ENCODE measurements around the gene ITPRIPL1. TPM values are rescaled to one million over a fixed set of nuclear protein-coding genes. Genes with fewer than 3 reads are reported as not detected.

The ITPRIPL1 gene
- total and polyA plus RNA-seq, 4 donors: 0.19 to 3.1 (median 0.28) TPM

- DNase-seq (ENCODE audit: low spot score): no peak
- no peak overlapping the region for H3K27ac ChIP-seq (ENCODE audit: low read depth in 1 of 2, low read length in 2 of 2)
- TF ChIP-seq HNF4G (IDR thresholded peaks at IDR 0.05) (no peak), MAX (IDR thresholded peaks at IDR 0.05) (no peak), NR2F2 (IDR thresholded peaks at IDR 0.05) (no peak), HNF4A (conservative IDR thresholded peaks at IDR 0.05) (no peak), YY1 (IDR thresholded peaks at IDR 0.05) (no peak), TAF1 (conservative IDR thresholded peaks at IDR 0.05) (no peak), RAD21 (IDR thresholded peaks at IDR 0.05) (no peak), ATF3 (IDR thresholded peaks at IDR 0.05) (no peak), FOXA1 (IDR thresholded peaks at IDR 0.05) (no peak), RXRA (IDR thresholded peaks at IDR 0.05) (no peak), GABPA (IDR thresholded peaks at IDR 0.05 in 1 of 2, conservative IDR thresholded peaks at IDR 0.05 in 1 of 2) (no peak), CTCF (IDR thresholded peaks at IDR 0.05; ENCODE audit: low read depth, low read length, missing input control) (no peak)
- no peak overlapping the region for H3K4me3 ChIP-seq (ENCODE audit: low read depth in 1 of 3, low read length in 3 of 3)
- no peaks in the 10 kb centered on the region for H3K36me3 ChIP-seq (ENCODE audit: control insufficient read depth in 4 of 4, insufficient read depth in 3 of 4, low read depth in 1 of 4, low read length in 3 of 4)
- H3K27me3 ChIP-seq (ENCODE audit: control insufficient read depth in 4 of 4, insufficient read depth in 4 of 4, low read length in 3 of 4): no peaks in the 10 kb centered on the region
- H3K9ac ChIP-seq (ENCODE audit: low read depth in 1 of 2, low read length in 2 of 2): no peak overlapping the region
- H3K9me3 ChIP-seq (ENCODE audit: control insufficient read depth in 4 of 4, low read length in 3 of 4): no peaks in the 10 kb centered on the region
- peaks cover 3 to 27% (median 22%) of the 10 kb centered on the region in 4 donors for H3K4me1 ChIP-seq (ENCODE audit: control insufficient read depth in 4 of 4, insufficient read depth in 4 of 4, low read length in 3 of 4)
- 31% methylated on average over 1 of the region's 1 CpG for WGBS
These were observed 34.7 kb downstream of the ITPRIPL1 start for GRCh38 chr2:96359866-96360265.

GRCh38 chr2:96361751-96362150, 36.6 kb downstream of the ITPRIPL1 start:
- Histone ChIP-seq H3K27me3 (ENCODE audit: control insufficient read depth in 4 of 4, insufficient read depth in 4 of 4, low read length in 3 of 4) (no peaks in the 10 kb centered on the region), H3K9me3 (ENCODE audit: control insufficient read depth in 4 of 4, low read length in 3 of 4) (no peaks in the 10 kb centered on the region), H3K27ac (ENCODE audit: low read depth in 1 of 2, low read length in 2 of 2) (no peak overlapping the region), H3K36me3 (ENCODE audit: control insufficient read depth in 4 of 4, insufficient read depth in 3 of 4, low read depth in 1 of 4, low read length in 3 of 4) (no peaks in the 10 kb centered on the region), H3K4me1 (ENCODE audit: control insufficient read depth in 4 of 4, insufficient read depth in 4 of 4, low read length in 3 of 4) (peaks cover 0 to 17% (median 13%) of the 10 kb centered on the region in 4 donors), H3K4me3 (ENCODE audit: low read depth in 1 of 3, low read length in 3 of 3) (no peak overlapping the region), H3K9ac (ENCODE audit: low read depth in 1 of 2, low read length in 2 of 2) (no peak overlapping the region)
- DNase-seq (ENCODE audit: low spot score): no peak
- 57% methylated on average over 2 of the region's 2 CpGs for WGBS
- TF ChIP-seq FOXA2 (IDR thresholded peaks at IDR 0.05) (no peak), HNF4A (conservative IDR thresholded peaks at IDR 0.05) (peak in 1 of 2 donors; percentile 20)

- no peak for TF ChIP-seq GABPA (IDR thresholded peaks at IDR 0.05 in 1 of 2, conservative IDR thresholded peaks at IDR 0.05 in 1 of 2)
- TF ChIP-seq MAX (IDR thresholded peaks at IDR 0.05): no peak
- no peak for TF ChIP-seq SP1 (IDR thresholded peaks at IDR 0.05)
- TF ChIP-seq CTCF (IDR thresholded peaks at IDR 0.05; ENCODE audit: low read depth, low read length, missing input control): no peak
- TF ChIP-seq TAF1 (conservative IDR thresholded peaks at IDR 0.05): no peak
- no peak for TF ChIP-seq ATF3 (IDR thresholded peaks at IDR 0.05)
- TF ChIP-seq RXRA (IDR thresholded peaks at IDR 0.05): no peak
- TF ChIP-seq RAD21 (IDR thresholded peaks at IDR 0.05): no peak
- TF ChIP-seq REST (IDR thresholded peaks at IDR 0.05): no peak
- TF ChIP-seq FOXA2 (IDR thresholded peaks at IDR 0.05): no peak
- no peaks in the 10 kb centered on the region for H3K9me3 ChIP-seq (ENCODE audit: control insufficient read depth in 4 of 4, low read length in 3 of 4)
- H3K27me3 ChIP-seq (ENCODE audit: control insufficient read depth in 4 of 4, insufficient read depth in 4 of 4, low read length in 3 of 4): no peaks in the 10 kb centered on the region
- H3K36me3 ChIP-seq (ENCODE audit: control insufficient read depth in 4 of 4, insufficient read depth in 3 of 4, low read depth in 1 of 4, low read length in 3 of 4): no peaks in the 10 kb centered on the region
- no peak overlapping the region for H3K4me3 ChIP-seq (ENCODE audit: low read depth in 1 of 3, low read length in 3 of 3)
- H3K27ac ChIP-seq (ENCODE audit: low read depth in 1 of 2, low read length in 2 of 2): no peak overlapping the region
- no peak for DNase-seq (ENCODE audit: low spot score)
- no peak overlapping the region for H3K9ac ChIP-seq (ENCODE audit: low read depth in 1 of 2, low read length in 2 of 2)
- peaks cover 0 to 6% (median 5%) of the 10 kb centered on the region in 4 donors for H3K4me1 ChIP-seq (ENCODE audit: control insufficient read depth in 4 of 4, insufficient read depth in 4 of 4, low read length in 3 of 4)
- 96% methylated on average over 2 of the region's 2 CpGs for WGBS
These were observed 44.1 kb downstream of the ITPRIPL1 start for GRCh38 chr2:96369186-96369585.

All from liver (tissue), 9 donors.